Immature natural killer cell (primary cell): ENCODE results near the gene B4GALNT3. TPM values are rescaled to one million over a fixed set of nuclear protein-coding genes. Genes with fewer than 3 reads are reported as not detected.

Source experiments
- DNase-seq, 3 donors: peaks; one replicate each; pipeline ENCODE4 v3.0.0; 2022; ENCODE audit warnings: mixed read lengths in 1 of 3
- H3K27ac Mint-ChIP-seq, 6 donors: one replicate each; pipeline ENCODE4 v1.8.0; 2020; ENCODE audit warnings: mixed read lengths in 6 of 6, mild to moderate bottlenecking in 5 of 6, inconsistent platforms in 4 of 6, moderate library complexity in 3 of 6
- H3K27me3 Mint-ChIP-seq, 3 donors: one replicate each; pipeline ENCODE4 v1.8.0; 2020 to 2021; ENCODE audit warnings: low read depth in 3 of 3, mild to moderate bottlenecking in 3 of 3, mixed read lengths in 3 of 3, moderate library complexity in 3 of 3, inconsistent platforms in 1 of 3
- H3K36me3 Mint-ChIP-seq, 3 donors: one replicate each; pipeline ENCODE4 v1.8.0; 2020; ENCODE audit warnings: mixed read lengths in 3 of 3, inconsistent platforms in 2 of 3, mild to moderate bottlenecking in 2 of 3
- H3K4me1 Mint-ChIP-seq, 2 donors: one replicate each; pipeline ENCODE4 v1.8.0; 2020; ENCODE audit warnings: inconsistent platforms in 2 of 2, mild to moderate bottlenecking in 2 of 2, mixed read lengths in 2 of 2, moderate library complexity in 1 of 2
- H3K4me3 Mint-ChIP-seq, 5 donors: one replicate each; pipeline ENCODE4 v1.8.0; 2020; ENCODE audit warnings: mild to moderate bottlenecking in 5 of 5, mixed read lengths in 5 of 5, inconsistent platforms in 3 of 5, moderate library complexity in 3 of 5
- H3K9me3 Mint-ChIP-seq, 6 donors: one replicate each; pipeline ENCODE4 v1.8.0; 2020; ENCODE audit warnings: mild to moderate bottlenecking in 6 of 6, mixed read lengths in 6 of 6, inconsistent platforms in 4 of 6, moderate library complexity in 3 of 6
- polyA plus RNA-seq, 3 donors: library from polyadenylated mRNA; unstranded; fragments of 300-500 nt; fragmentation: Illumina TruSeq; gene quantifications; one replicate each; pipeline ENCODE4 v1.2.3, GENCODE V29; 2021

Gene B4GALNT3
- polyA plus RNA-seq, 3 donors from 2014 or later: 0.03 to 13.1 (median 1.2) TPM

DNA sequence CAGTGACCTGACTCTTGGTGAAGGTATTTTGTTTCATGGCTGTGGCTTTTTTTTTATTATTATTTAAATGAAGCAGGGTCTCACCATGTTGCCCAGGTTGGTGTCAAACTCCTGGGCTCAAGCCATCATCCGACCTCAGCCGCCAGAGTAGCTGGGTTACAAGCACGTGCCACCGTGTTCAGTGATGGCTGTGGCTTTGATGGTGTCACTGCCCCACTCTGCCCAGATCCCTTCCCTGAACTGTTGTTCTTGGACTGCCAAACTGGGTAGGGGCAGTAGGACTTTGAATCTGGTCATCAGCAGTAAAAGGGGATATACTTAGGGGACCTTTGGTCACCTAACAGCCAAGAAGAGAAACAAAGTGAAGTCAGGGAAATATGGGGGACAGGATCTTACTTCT, 19.4 kb downstream of the B4GALNT3 start:
- peaks cover 0 to 8% of the 10 kb centered on the region in 2 donors for H3K4me1 Mint-ChIP-seq
- no peaks in the 10 kb centered on the region for H3K9me3 Mint-ChIP-seq
- H3K36me3 Mint-ChIP-seq: no peaks in the 10 kb centered on the region
- DNase-seq: no peak
- H3K27me3 Mint-ChIP-seq: peaks cover 4 to 19% (median 16%) of the 10 kb centered on the region in 3 donors
- no peak overlapping the region for H3K4me3 Mint-ChIP-seq
- H3K27ac Mint-ChIP-seq: no peak overlapping the region

DNA sequence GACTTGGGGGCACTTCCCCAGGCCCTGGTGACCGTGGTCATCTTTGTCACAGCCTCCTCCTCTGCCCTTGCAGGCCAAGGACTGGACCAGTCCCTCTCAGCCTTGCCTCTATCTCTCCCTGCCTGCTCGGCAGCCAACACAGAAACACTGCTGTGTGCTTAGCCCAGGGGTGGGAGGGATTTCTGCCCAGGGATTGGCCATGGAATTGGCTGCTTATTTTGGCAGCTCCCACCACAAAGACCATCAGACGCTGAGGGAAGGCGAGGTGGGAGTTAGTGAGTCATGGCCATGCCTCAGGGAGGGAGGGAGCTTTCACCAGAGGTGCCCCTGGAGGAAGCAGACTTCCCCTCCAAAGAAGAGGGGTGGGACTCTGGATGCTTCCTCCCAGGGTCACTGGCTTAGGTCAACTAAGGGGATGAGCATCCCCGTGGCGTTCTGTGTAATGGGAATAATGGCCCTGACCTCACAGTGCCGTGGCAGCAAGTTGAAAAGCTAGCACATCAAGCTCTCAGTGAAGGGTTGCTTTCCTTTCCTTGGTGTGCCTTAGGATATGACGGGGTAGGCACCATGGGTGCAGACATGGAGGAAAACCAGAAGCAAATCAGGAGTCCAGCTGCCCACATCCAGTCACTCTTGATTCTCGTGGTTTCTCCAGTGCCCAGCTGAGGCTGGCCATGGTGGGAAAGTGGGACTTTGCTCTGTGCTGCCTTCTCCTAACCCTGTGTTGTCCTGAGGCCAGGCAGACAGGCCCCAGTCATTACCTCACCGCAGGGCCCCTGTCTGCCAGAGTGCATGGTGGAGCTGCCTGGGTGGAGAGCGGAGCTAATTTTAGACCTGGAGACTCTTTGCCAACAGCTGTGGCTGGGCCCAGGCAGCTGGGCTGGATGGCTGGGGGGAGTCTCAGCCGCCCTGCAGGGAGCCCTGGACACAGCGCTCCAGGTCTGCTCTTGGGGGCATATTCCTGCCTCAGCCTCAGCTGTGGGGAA, 21.4 kb downstream of the B4GALNT3 start:
- no peak overlapping the region for H3K27ac Mint-ChIP-seq
- H3K4me3 Mint-ChIP-seq: no peak overlapping the region
- no peaks in the 10 kb centered on the region for H3K9me3 Mint-ChIP-seq
- no peaks in the 10 kb centered on the region for H3K4me1 Mint-ChIP-seq
- H3K36me3 Mint-ChIP-seq: no peaks in the 10 kb centered on the region
- peaks cover 2 to 13% (median 7%) of the 10 kb centered on the region in 3 donors for H3K27me3 Mint-ChIP-seq
- no peak for DNase-seq

DNA sequence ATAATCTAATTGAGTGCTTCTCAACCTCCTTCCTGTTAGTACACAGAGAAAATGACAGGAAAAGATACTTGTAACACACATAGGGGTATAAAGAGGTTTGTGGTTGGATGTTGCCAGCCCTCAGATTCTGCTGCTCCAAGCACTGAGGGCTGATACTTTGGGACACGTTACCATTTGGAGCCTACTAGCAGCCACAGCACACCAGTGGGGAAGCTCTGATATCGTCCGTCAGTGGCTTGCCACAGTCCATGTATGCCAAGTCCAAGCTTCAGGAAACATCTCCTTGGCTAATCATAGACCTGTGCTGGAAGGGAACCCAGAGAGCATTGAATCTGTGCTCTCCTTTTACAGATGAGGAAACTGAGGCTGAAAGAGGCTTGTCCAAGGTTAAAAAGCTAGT, 22.3 kb downstream of the B4GALNT3 start:
- Mint-ChIP-seq H3K27me3 (peaks cover 2 to 13% (median 7%) of the 10 kb centered on the region in 3 donors), H3K9me3 (no peaks in the 10 kb centered on the region), H3K27ac (no peak overlapping the region), H3K36me3 (no peaks in the 10 kb centered on the region), H3K4me1 (no peaks in the 10 kb centered on the region), H3K4me3 (no peak overlapping the region)
- DNase-seq: no peak

DNA sequence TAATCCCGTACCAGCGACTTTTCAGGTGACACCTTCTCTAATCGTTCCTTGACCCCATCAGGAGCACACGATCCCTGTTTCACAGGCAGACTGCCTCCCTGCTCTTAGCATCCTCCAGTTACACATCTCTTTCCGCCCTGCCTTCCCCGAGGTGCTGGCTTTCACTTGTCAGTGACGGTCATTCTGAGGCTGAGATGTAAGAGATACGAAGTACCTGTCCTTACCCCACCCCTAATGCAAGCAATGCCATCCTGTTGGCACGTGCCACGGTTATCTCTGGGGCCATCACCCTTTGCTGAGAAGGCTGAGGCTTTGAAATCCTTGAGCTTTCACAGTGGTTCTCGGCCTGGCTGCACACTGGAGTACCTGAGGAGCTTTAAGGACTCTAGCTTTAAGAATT, 24.4 kb downstream of the B4GALNT3 start:
- no peaks in the 10 kb centered on the region for H3K4me1 Mint-ChIP-seq
- no peaks in the 10 kb centered on the region for H3K36me3 Mint-ChIP-seq
- H3K9me3 Mint-ChIP-seq: peaks cover 0 to 4% (median under 1%) of the 10 kb centered on the region in 6 donors
- DNase-seq: no peak
- H3K27me3 Mint-ChIP-seq: peaks cover 2 to 13% (median 13%) of the 10 kb centered on the region in 3 donors
- no peak overlapping the region for H3K27ac Mint-ChIP-seq
- H3K4me3 Mint-ChIP-seq: no peak overlapping the region

DNA sequence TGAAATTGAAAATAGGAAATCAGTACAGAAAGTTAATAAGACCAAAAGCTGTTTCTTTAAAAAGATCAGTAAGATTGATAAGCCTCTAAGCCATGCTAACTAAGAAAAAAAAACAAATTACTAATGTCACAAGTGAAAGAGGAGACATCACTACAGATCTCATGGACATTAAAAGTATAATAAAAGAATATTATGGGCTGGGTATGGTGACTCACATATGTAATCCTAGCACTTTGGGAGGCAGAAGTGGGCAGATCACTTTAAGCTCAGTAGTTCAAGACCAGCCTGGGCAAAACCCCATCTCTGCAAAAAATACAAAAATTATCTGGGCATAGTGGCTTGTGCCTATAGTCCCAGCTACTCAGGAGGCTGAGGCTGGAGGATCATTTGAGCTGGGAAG, 30.5 kb downstream of the B4GALNT3 start:
- H3K36me3 Mint-ChIP-seq: peaks cover 0 to 4% (median 0%) of the 10 kb centered on the region in 3 donors
- H3K9me3 Mint-ChIP-seq: peaks cover 0 to 14% (median 6%) of the 10 kb centered on the region in 6 donors
- no peak overlapping the region for H3K27ac Mint-ChIP-seq
- H3K4me1 Mint-ChIP-seq: no peaks in the 10 kb centered on the region
- no peak overlapping the region for H3K4me3 Mint-ChIP-seq
- no peak for DNase-seq
- peaks cover 0 to 24% (median 2%) of the 10 kb centered on the region in 3 donors for H3K27me3 Mint-ChIP-seq

DNA sequence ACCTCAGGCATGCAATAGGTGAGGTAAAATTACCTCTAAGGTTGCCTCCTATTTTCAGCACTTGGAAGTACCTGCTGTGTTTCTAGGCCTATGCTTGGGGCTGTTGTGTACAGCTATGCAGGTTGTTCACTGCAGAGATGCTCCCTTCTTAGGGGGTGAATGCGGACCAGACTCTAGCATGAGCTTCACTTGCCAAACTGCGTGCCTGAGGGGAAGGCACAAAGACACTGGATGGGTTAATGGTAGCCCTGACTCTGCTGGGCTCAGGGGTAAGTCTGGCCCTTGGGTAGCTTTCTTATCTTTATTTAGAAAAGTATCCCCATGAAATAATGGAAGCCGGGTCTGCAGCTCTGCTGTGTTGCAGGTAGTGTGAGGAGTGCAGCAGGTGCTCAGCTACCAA, 35.7 kb downstream of the B4GALNT3 start:
- Mint-ChIP-seq H3K27ac (no peak overlapping the region), H3K4me1 (no peaks in the 10 kb centered on the region), H3K4me3 (no peak overlapping the region), H3K9me3 (peaks cover 0 to 2% (median 0%) of the 10 kb centered on the region in 6 donors), H3K27me3 (peaks cover 2 to 11% (median 5%) of the 10 kb centered on the region in 3 donors), H3K36me3 (no peaks in the 10 kb centered on the region)
- no peak for DNase-seq

DNA sequence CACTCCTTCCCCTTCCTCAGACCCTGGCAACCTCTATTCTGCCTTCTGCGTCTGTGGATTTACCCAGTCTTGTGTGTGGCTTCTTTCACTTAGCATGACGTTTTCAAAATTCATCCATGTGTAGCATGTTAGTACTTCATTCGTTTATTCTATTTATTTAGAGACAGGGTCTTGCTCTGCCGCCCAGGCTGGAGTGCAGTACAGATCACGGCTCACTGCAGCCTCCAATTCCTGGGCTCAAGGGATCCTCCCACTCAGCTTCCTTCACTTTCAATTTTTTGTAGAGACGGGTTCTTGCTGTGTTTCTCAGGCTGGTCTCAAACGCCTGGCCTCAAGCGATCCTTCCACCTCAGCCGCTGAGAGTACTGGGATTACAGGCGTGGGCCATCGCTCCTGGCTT, 37.0 kb downstream of the B4GALNT3 start:
- Mint-ChIP-seq H3K27ac (no peak overlapping the region), H3K27me3 (peaks cover 2 to 9% (median 8%) of the 10 kb centered on the region in 3 donors), H3K9me3 (no peaks in the 10 kb centered on the region), H3K4me3 (no peak overlapping the region), H3K4me1 (no peaks in the 10 kb centered on the region), H3K36me3 (no peaks in the 10 kb centered on the region)
- no peak for DNase-seq

DNA sequence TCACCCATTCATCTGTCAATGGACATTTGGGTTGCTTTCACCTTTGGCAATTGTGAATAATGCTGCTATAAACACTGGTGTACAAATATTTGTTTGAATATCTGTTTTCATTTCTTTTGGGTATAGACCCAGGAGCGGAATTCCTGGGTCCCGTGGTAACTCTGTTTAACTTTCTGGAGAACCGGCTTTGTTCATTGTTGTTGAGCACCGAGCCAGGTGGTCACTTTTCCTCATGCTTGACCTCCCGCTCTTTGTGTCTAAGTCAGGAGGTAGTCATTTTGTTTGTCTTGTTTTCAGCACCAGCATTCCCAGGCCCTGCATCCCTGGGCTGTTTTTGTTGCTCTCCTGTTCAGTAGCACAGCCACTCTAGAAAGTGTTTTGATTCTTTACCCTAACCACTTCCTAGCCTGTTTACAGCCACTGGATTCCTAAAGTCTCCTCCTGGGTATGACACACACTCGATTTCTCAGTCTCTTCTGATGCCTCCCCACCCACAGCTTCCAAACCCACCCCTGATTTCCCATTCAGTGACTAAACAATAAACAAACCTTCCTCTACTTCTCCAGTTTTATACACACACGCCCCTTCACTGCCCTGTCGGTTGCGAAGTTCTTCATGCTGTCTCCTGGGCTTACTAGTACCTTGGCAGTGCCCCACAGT, 37.9 kb downstream of the B4GALNT3 start:
- Mint-ChIP-seq H3K27me3 (peaks cover 2 to 7% (median 6%) of the 10 kb centered on the region in 3 donors), H3K9me3 (no peaks in the 10 kb centered on the region), H3K27ac (no peak overlapping the region), H3K4me3 (no peak overlapping the region), H3K36me3 (no peaks in the 10 kb centered on the region), H3K4me1 (no peaks in the 10 kb centered on the region)
- no peak for DNase-seq

DNA sequence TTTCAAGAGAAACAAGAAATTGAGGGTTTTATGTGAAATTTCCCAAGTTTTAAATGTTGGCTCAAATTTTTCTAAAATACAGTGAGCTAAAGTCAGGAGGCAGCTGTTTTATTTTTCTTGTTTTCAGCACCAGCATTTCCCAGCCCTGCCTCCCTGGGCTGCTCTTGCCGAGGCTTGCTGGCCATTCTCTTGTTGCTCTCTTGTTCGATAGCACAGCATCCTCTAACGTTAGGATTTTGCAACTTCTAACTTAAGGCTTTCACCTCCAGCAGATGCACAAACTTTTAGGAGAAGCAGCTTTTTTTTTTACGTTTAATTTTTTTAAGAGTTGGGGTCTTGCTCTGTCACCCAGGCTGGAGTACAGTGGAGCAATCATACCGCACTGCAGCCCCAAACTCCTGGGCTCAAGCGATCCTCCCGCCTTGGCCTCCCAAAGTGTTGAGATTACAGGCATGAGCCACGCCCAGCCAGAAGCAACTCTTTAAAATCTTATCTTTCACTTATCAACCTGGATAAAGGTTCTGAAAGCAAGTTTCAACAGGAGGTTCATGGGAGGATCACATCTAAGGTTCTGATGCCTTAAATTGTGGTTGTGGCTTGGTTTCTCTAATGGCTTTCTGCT, 40.2 kb downstream of the B4GALNT3 start:
- Mint-ChIP-seq H3K9me3 (no peaks in the 10 kb centered on the region), H3K27me3 (peaks cover 2 to 9% (median 4%) of the 10 kb centered on the region in 3 donors), H3K4me1 (peaks cover 6 to 9% of the 10 kb centered on the region in 2 donors), H3K4me3 (no peak overlapping the region), H3K36me3 (no peaks in the 10 kb centered on the region), H3K27ac (no peak overlapping the region)
- DNase-seq: no peak

DNA sequence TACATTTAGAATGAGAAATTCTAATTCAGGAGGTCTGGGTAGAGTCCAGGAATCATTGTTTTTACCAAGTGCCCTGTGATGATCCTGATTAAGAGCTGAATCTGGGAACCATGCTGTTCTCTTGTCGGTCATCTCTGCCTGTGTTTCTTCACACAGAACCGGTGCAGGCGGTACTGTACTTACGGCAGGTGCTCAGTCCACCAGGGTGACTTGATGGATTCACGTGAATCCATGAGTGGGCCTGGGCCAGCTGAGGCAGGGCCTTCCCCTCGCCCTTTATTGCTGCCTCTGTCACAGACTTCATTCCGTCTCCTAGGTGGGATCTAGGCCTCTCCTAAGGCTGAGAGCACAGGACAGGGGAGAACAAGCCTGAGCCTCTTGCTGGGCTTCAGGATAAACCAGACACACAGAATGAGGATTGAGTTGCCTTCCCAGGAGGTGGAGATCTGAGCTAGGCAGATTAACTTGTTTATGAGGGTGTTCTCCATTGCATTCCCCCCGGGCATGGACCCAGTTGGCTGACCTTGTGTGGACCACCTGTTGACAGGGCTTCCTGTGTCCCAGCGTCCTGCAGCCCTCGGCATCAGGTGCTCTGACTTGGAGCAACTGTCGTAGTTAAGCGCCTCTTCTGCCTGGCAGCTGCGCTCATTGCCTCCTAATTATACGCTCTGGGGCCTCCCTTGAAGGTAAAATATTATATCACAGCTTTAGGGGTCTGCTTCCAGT, 42.1 kb downstream of the B4GALNT3 start:
- Mint-ChIP-seq H3K36me3 (no peaks in the 10 kb centered on the region), H3K27me3 (peaks cover under 1 to 9% (median 4%) of the 10 kb centered on the region in 3 donors), H3K4me3 (no peak overlapping the region), H3K4me1 (peaks cover 6 to 9% of the 10 kb centered on the region in 2 donors), H3K9me3 (no peaks in the 10 kb centered on the region), H3K27ac (no peak overlapping the region)
- DNase-seq: no peak

DNA sequence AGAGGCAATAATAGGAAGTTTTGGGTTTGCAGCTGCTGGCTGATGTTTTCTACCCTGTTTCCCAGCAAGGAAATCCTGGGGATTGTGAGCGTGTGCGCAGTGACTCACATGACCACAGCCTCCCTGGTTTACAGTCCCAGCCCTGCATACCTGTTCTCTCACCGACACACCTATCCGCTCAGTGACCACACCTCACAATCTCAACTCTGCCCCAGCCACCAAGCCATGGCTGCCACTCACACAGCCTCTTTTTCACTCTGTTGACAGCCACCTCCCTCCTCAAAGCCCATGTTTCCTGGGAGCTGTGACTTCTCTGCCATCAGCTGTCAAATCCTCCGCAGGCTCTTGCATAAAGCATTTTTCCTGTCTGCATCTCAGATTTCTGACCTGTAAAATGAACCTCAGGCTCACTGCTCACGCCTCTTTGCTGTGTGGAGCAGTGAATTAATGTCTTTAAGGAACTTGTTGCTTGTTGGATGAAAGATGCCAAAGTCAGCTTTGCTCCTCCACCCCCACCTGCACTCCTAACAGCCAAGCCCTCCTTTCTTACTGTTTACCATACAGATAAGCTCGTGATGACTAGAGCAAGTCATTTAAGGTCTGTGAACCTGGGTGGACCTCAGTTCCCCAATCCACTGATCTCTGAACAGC, 43.5 kb downstream of the B4GALNT3 start:
- DNase-seq: no peak
- no peaks in the 10 kb centered on the region for H3K36me3 Mint-ChIP-seq
- peak overlapping the region in 3 of 6 donors; percentile 11 to 63 (median 25) for H3K27ac Mint-ChIP-seq
- peak overlapping the region in 1 of 5 donors; percentile 16 for H3K4me3 Mint-ChIP-seq
- peaks cover 2 to 6% (median 4%) of the 10 kb centered on the region in 3 donors for H3K27me3 Mint-ChIP-seq
- peaks cover 6 to 9% of the 10 kb centered on the region in 2 donors for H3K4me1 Mint-ChIP-seq
- no peaks in the 10 kb centered on the region for H3K9me3 Mint-ChIP-seq

DNA sequence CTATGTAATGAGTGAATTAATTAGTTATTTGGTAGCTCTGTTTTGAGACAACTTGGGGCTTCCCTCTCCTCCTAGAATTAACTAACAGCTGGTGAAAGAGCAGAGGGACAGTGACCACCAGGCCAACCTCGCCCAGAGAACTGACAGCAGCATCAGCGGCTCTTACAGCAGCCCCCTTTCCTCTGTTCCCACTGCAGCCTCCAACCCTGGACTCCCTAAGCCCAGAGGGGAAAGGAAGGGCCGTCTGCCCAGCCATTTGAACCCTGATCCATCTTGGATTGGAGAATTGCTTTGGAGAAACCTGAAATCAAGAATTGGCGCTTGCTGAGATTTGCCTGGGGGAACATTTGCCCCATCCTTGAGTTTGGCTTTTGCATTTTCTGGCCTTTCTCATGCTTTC, 45.5 kb downstream of the B4GALNT3 start:
- Mint-ChIP-seq H3K27ac (no peak overlapping the region), H3K4me1 (peaks cover 9 to 10% of the 10 kb centered on the region in 2 donors), H3K4me3 (no peak overlapping the region), H3K9me3 (no peaks in the 10 kb centered on the region), H3K36me3 (no peaks in the 10 kb centered on the region), H3K27me3 (peaks cover 2 to 8% (median 7%) of the 10 kb centered on the region in 3 donors)
- no peak for DNase-seq

DNA sequence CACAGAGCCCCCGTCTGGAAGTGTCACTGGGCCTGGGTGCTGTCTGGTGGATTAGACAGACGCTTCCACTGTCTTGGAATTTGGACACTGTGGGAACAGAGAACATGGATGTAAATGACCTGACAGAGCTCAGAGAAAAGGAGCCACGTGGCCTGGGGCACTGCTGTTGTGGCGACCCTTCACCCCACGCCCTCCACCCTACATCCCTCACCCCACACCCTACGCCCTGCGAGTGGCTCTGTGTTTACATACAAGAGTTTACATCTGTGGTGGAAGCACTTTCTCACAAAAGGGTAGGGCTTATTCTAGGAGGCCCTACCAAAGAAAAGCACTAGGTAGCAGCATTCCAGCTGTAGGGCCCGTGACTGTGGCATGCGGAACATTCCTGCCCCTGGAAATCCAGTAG, 47.7 kb downstream of the B4GALNT3 start:
- Mint-ChIP-seq H3K4me3 (no peak overlapping the region), H3K27ac (no peak overlapping the region)
- no peak for DNase-seq

More for the DNA sequence above, 47.7 kb downstream of the B4GALNT3 start:
- Mint-ChIP-seq H3K9me3 (no peaks in the 10 kb centered on the region), H3K36me3 (no peaks in the 10 kb centered on the region), H3K4me1 (peaks cover 9 to 10% of the 10 kb centered on the region in 2 donors), H3K27me3 (peaks cover 2 to 5% (median 3%) of the 10 kb centered on the region in 3 donors)
